GM21423 (cell line): Measurements from ENCODE around the gene SPANXN4.

Experiments used
- ATAC-seq: cut with Tn5 transposase; IDR thresholded peaks from one replicate; pipeline ENCODE4 v1.9.1; 2021; ENCODE audit warnings: mild to moderate bottlenecking, moderate library complexity; ENCODE audit not compliant: unreplicated experiment

SPANXN4 gene

GRCh38 chrX:143025628-143026027 lies at the start of gene SPANXN4:
TSS of gene SPANXN4 (plus strand) at chrX:143025928. CDS start at chrX:143026015, 87 bp downstream.
- no peak for ATAC-seq

GRCh38 chrX:142977128-142977914 lies 48.4 kb upstream of the SPANXN4 start:
- ATAC-seq, result peak; percentile 92

GRCh38 chrX:142978130-142978684 lies 47.5 kb upstream of the SPANXN4 start:
- ATAC-seq, result peak; percentile 37

GRCh38 chrX:142982679-142983078 lies 43.0 kb upstream of the SPANXN4 start:
- ATAC-seq, result no peak

GRCh38 chrX:142994988-142995387 lies 30.7 kb upstream of the SPANXN4 start:
- ATAC-seq, result no peak

- ATAC-seq, result no peak
Measured at GRCh38 chrX:142998447-142999198, 27.1 kb upstream of the SPANXN4 start.

GRCh38 chrX:142999199-142999701 lies 26.5 kb upstream of the SPANXN4 start:
- no peak for ATAC-seq

- ATAC-seq, result no peak
Measured at GRCh38 chrX:143002206-143002605, 23.5 kb upstream of the SPANXN4 start.

- no peak for ATAC-seq
Measured at GRCh38 chrX:143017272-143017671, 8.5 kb upstream of the SPANXN4 start.

- ATAC-seq, result no peak
Measured at GRCh38 chrX:143027275-143027674, 1.5 kb downstream of the SPANXN4 start.

- no peak for ATAC-seq
Measured at GRCh38 chrX:143047511-143047910, 21.8 kb downstream of the SPANXN4 start.

GRCh38 chrX:143058120-143058519 lies 32.4 kb downstream of the SPANXN4 start:
- ATAC-seq, result no peak

GRCh38 chrX:143081231-143081630 lies 55.5 kb downstream of the SPANXN4 start:
- ATAC-seq, result no peak

- ATAC-seq, result no peak
Measured at GRCh38 chrX:143082537-143082936, 56.8 kb downstream of the SPANXN4 start.
